ENCODE data around the gene TDRD7.

Gene TDRD7

DNA sequence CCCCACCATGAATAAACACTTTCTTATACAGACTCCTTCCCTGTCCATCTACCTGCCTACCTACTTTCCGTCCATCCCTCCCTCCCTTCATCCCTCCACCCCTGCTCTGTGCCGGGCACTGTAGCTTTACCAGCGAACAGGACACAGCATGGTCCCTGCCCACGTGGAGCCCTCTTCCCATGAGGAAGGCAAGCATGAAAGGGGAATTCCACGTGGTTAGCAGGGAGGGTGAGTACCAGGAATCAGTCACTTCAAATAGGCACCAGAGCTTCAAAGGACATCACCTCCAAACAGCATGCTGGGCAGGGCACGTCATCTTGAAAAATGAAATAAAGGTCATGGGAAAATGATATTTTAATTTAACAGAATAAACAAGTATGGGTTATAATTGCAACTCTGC is 35.0 kb upstream of the TDRD7 start:
- TF ChIP-seq, protein P1, sequence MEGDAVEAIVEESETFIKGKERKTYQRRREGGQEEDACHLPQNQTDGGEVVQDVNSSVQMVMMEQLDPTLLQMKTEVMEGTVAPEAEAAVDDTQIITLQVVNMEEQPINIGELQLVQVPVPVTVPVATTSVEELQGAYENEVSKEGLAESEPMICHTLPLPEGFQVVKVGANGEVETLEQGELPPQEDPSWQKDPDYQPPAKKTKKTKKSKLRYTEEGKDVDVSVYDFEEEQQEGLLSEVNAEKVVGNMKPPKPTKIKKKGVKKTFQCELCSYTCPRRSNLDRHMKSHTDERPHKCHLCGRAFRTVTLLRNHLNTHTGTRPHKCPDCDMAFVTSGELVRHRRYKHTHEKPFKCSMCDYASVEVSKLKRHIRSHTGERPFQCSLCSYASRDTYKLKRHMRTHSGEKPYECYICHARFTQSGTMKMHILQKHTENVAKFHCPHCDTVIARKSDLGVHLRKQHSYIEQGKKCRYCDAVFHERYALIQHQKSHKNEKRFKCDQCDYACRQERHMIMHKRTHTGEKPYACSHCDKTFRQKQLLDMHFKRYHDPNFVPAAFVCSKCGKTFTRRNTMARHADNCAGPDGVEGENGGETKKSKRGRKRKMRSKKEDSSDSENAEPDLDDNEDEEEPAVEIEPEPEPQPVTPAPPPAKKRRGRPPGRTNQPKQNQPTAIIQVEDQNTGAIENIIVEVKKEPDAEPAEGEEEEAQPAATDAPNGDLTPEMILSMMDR (IDR thresholded peaks at IDR 0.05; ENCODE audit: borderline replicate concordance, insufficient read depth, low read depth, low read length): no peak
- H3K4me3 ChIP-seq (ENCODE audit: low read depth, low read length): no peak overlapping the region

DNA sequence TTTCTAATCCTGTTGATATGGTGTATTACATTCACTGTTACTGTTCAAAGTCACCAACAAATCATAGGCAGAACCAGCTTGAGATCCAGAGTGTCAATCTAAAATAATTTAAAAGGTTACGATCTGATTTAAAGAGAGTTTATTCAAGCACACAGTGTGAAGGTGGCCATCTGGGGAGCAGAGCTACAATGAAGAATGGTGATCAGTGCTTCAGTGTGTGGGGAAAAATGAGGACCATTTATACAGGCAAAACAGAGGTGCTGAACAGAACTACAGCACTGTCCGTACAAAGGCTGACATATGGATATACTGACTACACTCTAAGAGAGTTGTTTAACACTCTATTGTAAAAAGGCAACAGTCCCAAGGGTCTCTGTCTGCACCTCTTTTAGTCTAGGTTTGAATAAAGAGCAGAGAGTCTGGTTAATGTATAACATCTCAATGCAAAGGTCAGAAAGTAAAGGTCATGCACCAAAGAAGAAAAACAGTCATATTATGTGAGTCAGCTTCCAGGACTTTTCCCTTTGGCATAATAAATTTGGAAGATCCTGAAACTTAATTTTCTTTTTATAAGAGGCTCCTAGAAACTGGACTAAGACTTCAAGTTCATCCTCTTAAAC is 29.7 kb upstream of the TDRD7 start:
- no peak overlapping the region for H3K4me3 ChIP-seq (ENCODE audit: low read depth, low read length)
- TF ChIP-seq, protein P1 (IDR thresholded peaks at IDR 0.05; ENCODE audit: borderline replicate concordance, insufficient read depth, low read depth, low read length): no peak

DNA sequence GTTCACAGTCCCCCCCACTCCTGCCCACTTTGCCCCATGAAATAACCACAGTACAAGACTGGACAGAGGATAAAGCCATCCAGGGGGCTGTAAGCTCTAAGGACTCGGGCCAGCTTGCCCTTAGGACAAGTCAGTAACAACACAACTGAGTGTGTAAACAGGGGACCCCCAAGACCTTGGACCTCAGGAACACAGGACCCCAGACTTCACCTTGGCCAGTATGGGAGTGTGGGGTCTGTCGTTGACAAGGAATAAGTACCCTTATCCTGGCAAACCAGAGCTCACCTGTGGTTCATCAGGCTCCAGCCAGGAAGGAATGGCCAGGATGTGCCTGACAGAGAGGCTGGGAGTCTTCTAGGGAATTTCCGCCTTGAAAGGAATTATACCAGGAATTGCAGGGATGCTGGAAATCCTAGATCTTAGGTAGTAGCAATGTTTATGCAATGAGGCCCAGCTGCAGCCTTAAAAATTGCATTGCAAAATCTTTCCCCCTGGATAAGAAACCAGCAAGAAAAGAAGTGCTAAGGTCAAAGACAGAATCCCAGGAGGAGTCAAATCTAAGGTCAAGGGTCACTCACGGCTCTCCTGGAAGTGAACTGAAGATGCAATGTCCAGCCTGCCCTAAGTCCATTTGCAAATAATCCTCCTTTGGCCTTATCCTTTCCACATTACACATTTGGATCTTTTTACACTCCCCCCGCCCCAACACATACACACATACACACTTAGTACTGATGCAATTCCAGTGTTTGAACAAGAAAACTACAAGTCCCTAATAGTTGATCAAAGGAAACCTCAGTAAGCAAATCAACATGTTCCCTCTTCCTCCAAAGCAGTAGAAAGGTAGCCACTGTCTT is 27.3 kb upstream of the TDRD7 start:
- TF ChIP-seq, protein P1 (IDR thresholded peaks at IDR 0.05; ENCODE audit: borderline replicate concordance, insufficient read depth, low read depth, low read length): no peak
- H3K4me3 ChIP-seq (ENCODE audit: low read depth, low read length): no peak overlapping the region

DNA sequence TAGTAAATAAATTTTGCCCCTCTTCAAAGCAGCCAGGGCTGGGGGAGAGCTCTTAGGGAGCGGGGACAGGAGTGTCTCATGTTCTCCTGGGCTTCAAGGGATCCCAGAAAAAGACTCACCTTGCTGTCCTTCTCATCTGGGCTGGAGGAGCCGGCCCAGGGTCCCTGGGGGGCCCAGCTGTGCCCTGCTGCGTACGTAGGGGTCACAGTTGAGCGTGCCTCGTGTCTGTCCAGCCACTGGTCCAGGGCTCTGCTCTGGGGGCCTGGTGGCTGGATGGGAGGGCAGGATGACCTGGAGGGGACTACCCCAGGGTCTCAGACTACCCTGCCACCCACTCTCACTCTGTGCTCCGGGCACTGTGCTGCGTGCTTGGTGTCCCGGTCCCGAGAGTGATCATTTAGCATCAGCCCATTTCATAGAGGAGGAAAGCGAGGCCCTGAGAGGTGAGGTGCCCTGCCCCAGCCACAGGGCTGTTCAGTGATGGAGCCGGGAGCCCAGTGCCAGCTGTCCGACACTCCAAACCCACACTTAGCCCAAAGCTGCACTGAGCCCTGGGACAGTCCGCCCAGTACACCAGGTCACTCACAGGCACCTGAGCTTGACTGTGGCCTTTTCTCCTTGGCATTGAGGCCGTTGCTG is 26.2 kb upstream of the TDRD7 start:
- no peak overlapping the region for H3K4me3 ChIP-seq (ENCODE audit: low read depth, low read length)
- TF ChIP-seq, protein P1 (IDR thresholded peaks at IDR 0.05; ENCODE audit: borderline replicate concordance, insufficient read depth, low read depth, low read length): no peak

DNA sequence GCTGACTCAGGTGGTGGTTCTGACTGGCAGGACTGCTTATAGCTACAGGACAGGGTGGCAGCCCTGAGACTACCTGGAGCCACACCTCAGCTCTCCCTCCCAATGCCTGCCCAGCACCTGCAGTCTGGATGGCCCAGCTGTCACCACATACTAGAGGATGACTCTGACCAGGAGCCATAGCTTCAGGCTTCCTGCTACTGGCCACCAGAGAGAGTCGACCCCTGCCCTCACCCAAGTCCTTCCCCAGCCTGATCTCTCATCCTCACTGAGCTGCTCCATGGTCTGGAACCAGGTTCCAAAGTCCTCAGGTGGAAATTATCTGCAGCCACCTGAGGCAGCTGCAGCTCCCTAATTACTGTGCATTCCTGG is 25.6 kb upstream of the TDRD7 start:
- H3K4me3 ChIP-seq (ENCODE audit: low read depth, low read length): no peak overlapping the region
- TF ChIP-seq, protein P1 (IDR thresholded peaks at IDR 0.05; ENCODE audit: borderline replicate concordance, insufficient read depth, low read depth, low read length): no peak

DNA sequence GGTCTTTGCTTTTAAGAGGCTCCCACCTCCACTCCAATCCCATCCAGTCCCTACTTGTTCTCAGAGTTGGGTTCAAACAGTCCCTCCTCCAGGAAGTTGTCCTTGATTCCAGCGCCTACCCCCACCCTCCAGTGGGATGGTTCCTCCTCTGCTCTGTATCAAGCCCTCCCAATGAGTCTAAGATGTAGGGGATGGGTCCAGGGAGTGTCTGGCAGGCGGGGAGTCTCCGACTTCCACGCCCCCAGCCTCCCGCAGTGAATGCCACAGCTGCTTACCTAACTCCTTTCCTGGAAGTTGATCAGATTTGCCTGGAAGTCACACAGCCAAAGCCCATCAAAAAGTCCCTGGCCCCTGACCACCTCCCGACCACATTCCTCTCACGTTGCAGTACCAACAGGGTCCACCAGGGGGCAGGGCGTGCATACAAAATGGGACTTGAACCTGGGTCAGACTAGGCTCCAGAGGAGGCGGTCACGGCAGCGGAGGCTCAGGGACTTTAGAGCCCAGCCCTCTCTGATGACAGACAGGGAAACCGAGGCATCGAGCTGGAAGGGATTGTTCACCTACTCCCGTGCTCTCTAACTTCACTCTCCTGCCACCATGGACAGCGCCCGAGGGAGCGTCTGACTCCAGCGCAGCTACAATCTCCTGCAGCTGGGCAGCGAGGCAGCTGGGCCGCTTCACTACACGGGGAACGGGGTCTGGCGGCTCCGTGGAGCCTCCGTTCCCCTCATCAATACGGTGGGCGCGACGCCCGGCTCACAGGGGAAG is 25.0 kb upstream of the TDRD7 start:
- no peak overlapping the region for H3K4me3 ChIP-seq (ENCODE audit: low read depth, low read length)
- TF ChIP-seq, protein P1 (IDR thresholded peaks at IDR 0.05; ENCODE audit: borderline replicate concordance, insufficient read depth, low read depth, low read length): peak; percentile 96
